Brain microvascular endothelial cell (primary cell): ENCODE measurements around the gene NDOR1.

ENCODE experiments used
- DNase-seq: peaks from one replicate; pipeline ENCODE4 v3.0.0-alpha.2; 2020
- H3K27ac ChIP-seq: fragments of 250-450 bp; sonication (Bioruptor Pico); 2 replicates; pipeline ENCODE4 v1.5.1; 2020; ENCODE audit warnings: mild to moderate bottlenecking, moderate library complexity
- H3K27me3 ChIP-seq: fragments of 250-450 bp; sonication (Bioruptor Pico); replicated peaks from 2 replicates; pipeline ENCODE4 v1.5.1; 2020; ENCODE audit warnings: mild to moderate bottlenecking
- H3K36me3 ChIP-seq: fragments of 250-450 bp; sonication (Bioruptor Pico); replicated peaks from 2 replicates; pipeline ENCODE4 v1.5.1; 2020; ENCODE audit warnings: mild to moderate bottlenecking
- H3K4me3 ChIP-seq: 2 replicates; pipeline ENCODE4 v1.5.1; 2011; ENCODE audit warnings: low read depth, mild to moderate bottlenecking, control low read depth, low read length, moderate library complexity
- CTCF ChIP-seq: IDR thresholded peaks from 2 replicates; pipeline ENCODE4 v1.5.1; 2011; ENCODE audit warnings: low read depth, mild to moderate bottlenecking, moderate library complexity, low read length, control low read depth, inconsistent platforms; ENCODE audit errors: missing control alignments
- in situ Hi-C: cut with HindIII; loops from 2 replicates; pipeline ENCODE4 v1.10.0; 2017; ENCODE audit warnings: low sequenced_read_pairs, low pct_ligation_motif_present

The NDOR1 gene

GRCh38 chr9:137159105-137160053, 46.1 kb upstream of the NDOR1 start:
- TF ChIP-seq CTCF: no peak
- H3K36me3 ChIP-seq: no peaks in the 10 kb centered on the region
- DNase-seq: no peak
- H3K27ac ChIP-seq: no peak overlapping the region
- peaks cover 42% of the 10 kb centered on the region for H3K27me3 ChIP-seq
- no peak overlapping the region for H3K4me3 ChIP-seq
- in situ Hi-C loops: no loop called here

- in situ Hi-C loops: no loop called here
- TF ChIP-seq CTCF: no peak
- Histone ChIP-seq H3K36me3 (no peaks in the 10 kb centered on the region), H3K27me3 (peaks cover 48% of the 10 kb centered on the region), H3K4me3 (no peak overlapping the region), H3K27ac (no peak overlapping the region)
- DNase-seq: no peak
Observed at GRCh38 chr9:137160054-137160425, 45.5 kb upstream of the NDOR1 start.

- in situ Hi-C loops: no loop called here
- DNase-seq: no peak
- Histone ChIP-seq H3K36me3 (no peaks in the 10 kb centered on the region), H3K4me3 (no peak overlapping the region), H3K27me3 (peaks cover 57% of the 10 kb centered on the region), H3K27ac (no peak overlapping the region)
- no peak for TF ChIP-seq CTCF
Observed at GRCh38 chr9:137160716-137161557, 44.6 kb upstream of the NDOR1 start.

- no peak for TF ChIP-seq CTCF
- H3K27me3 ChIP-seq: peaks cover 66% of the 10 kb centered on the region
- no peak for DNase-seq
- H3K27ac ChIP-seq: no peak overlapping the region
- H3K36me3 ChIP-seq: no peaks in the 10 kb centered on the region
- no peak overlapping the region for H3K4me3 ChIP-seq
- in situ Hi-C loops: no loop called here
Observed at GRCh38 chr9:137161558-137162486, 43.7 kb upstream of the NDOR1 start.

- peaks cover 73% of the 10 kb centered on the region for H3K27me3 ChIP-seq
Observed at GRCh38 chr9:137162505-137163364, 42.8 kb upstream of the NDOR1 start.

More at GRCh38 chr9:137162505-137163364, 42.8 kb upstream of the NDOR1 start:
- H3K27ac ChIP-seq: no peak overlapping the region
- in situ Hi-C loops: no loop called here
- no peaks in the 10 kb centered on the region for H3K36me3 ChIP-seq
- TF ChIP-seq CTCF: no peak
- H3K4me3 ChIP-seq: peak overlapping the region; percentile 12
- DNase-seq: peak; percentile 13
